ENCODE measurements around the gene SHB.

DNA sequence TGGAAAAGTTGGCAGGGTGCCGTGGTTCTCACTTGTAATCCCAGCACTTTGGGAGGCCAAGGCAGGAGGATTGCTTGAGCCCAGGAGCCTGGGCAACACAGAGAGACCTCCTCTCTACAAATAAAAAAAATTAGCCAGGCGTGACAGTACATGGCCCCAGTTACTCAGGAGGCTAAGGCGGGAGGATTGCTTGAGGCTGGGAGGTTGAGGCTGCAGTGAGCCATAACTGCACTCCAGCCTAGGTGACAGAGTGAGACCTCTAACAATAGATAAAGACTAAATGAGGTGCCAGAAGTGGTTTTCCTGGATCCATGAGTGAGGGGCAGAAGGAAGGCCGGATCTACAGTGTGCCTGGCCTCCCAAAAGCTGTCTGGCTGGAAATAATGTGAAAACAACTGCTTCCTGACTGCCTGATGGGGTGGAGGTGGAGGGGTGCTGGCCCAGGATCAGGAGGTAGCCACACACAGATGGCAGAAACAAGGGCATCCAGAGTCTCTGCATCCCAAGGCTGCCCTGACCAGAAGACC, 4.1 kb downstream of the SHB start:
- no peak for TF ChIP-seq POLR2A (IDR thresholded peaks at IDR 0.05)
- TF ChIP-seq, protein P1, sequence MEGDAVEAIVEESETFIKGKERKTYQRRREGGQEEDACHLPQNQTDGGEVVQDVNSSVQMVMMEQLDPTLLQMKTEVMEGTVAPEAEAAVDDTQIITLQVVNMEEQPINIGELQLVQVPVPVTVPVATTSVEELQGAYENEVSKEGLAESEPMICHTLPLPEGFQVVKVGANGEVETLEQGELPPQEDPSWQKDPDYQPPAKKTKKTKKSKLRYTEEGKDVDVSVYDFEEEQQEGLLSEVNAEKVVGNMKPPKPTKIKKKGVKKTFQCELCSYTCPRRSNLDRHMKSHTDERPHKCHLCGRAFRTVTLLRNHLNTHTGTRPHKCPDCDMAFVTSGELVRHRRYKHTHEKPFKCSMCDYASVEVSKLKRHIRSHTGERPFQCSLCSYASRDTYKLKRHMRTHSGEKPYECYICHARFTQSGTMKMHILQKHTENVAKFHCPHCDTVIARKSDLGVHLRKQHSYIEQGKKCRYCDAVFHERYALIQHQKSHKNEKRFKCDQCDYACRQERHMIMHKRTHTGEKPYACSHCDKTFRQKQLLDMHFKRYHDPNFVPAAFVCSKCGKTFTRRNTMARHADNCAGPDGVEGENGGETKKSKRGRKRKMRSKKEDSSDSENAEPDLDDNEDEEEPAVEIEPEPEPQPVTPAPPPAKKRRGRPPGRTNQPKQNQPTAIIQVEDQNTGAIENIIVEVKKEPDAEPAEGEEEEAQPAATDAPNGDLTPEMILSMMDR (IDR thresholded peaks at IDR 0.05), result no peak
- TF ChIP-seq POLR2AphosphoS5 (IDR thresholded peaks at IDR 0.05), result no peak

All from prostate gland (tissue), 2 donors.